A172 (cell line): ENCODE data around the gene PALM3. TPM values are rescaled to one million over a fixed set of nuclear protein-coding genes. Genes with fewer than 3 reads are reported as not detected.
"Not testable (repeated sequence)": the region's sequence is repeated elsewhere in the genome, so short reads cannot be mapped to it uniquely, and the experiment has no call there.

Experiments used
- DNase-seq: peaks from one replicate; pipeline ENCODE4 v3.0.0-alpha.2; 2015; ENCODE audit warnings: low spot score
- total RNA-seq: library from RNA; depleted of rRNA; stranded (reverse); fragments of >200 nt; shearing (Covaris generic); gene quantifications from 2 replicates; pipeline ENCODE4 v1.2.3, GENCODE V29; 2014

The PALM3 gene
- total RNA-seq, 1 experiment from 2014 or later = 6.2 TPM

DNA sequence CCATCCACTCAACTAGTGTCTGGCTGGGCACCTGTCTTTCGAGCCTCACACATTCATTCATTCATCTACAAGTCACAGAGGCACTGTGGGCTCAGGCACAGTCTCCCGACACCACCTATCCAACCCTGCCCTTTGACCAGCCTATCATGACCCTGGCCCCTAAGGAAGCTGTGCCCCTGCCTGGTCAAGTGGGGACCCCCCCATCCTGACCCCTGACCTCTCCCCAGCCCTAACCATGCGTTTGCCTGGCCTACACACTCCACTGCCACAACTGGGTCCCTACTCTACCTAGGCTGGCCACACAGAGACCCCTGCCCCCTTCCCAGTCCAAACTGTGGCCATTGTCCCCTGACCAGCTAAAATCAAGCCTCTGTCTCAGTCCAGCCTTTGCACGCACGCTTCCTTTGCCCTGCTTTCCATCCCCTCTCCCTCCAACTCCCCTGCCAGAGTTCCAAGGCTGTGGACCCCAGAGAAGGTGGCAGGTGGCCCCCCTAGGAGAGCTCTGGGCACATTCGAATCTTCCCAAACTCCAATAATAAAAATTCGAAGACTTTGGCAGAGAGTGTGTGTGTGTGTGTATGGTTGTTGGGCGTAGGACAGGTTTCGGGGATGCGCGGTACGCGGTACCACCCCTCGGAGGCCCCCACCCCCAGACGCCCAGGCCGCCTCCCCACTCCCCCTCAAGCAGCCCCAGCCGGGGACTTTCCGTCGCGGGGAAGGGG is 30.7 kb downstream of the PALM3 start:
- DNase-seq = no peak

DNA sequence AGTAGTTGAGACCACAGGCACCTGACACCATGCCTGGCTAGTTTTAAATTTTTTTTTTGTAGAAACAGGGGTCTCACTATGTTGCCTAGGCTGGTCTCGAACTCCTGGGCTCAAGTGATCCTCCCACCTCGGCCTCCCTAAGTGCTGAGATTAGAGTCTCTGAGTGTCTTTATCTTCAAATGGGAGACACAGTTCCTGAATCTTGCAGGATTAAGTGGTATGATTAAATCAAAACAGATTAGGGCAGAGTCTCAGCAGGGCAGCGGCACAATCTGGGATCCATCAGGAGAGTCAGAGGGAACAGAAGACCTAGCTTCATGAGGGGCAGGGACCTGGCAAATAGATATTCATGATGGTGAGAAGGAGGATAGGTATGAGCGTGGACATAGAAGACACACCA is 33.0 kb downstream of the PALM3 start:
- no peak for DNase-seq

DNA sequence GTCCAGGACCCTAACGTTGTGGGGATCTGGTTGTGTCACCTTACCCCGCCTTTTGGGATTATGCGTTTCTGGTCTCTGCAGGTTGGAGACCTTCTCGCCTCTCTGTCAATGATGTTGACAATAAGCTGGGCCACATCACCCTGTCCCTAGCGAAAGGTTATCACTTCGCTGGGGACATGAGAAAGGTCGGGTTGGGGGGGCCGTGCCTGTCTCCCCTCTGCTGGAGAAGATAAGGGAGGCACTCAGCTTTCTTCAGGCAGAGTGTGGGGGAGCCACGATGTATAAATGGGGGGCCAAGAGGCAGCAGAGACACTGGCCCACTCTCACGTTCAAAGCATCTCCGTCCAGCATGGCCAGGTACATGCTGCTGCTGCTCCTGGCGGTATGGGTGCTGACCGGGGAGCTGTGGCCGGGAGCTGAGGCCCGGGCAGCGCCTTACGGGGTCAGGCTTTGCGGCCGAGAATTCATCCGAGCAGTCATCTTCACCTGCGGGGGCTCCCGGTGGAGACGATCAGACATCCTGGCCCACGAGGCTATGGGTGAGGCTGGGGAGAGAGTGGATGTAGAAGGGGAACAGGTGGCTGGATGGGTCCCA is 33.9 kb downstream of the PALM3 start, which contains the start of gene RLN3:
Gene RLN3 (plus strand): TSS at position 293 of the 595 bp plus-strand sequence. CDS start 57 bp downstream, at position 350.
- DNase-seq = no peak

DNA sequence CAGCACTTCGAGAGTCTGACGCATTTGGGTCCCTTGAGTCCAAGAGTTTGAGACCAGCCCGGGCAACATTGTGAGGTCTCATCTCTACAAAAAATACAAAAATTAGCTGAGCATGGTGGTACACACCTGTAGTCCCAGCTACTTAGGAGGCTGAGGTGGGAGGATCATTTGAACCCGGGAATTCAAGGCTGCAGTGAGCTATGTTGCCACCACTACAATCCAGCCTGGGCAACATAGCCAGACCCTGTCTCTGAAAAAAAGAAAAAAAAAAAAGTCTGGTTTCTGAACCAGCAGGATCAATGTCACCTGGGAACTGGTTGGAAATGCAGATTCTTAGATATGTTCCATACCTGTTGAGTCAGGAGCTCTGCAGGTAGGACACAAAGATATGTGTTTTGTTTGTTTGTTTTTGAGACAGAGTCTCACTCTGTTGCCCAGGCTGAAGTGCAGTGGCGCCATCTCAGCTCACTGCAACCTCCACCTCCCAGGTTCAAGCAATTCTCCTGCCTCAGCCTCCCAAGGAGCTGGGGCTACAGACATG is 35.2 kb downstream of the PALM3 start:
- not testable (repeated sequence) for DNase-seq

DNA sequence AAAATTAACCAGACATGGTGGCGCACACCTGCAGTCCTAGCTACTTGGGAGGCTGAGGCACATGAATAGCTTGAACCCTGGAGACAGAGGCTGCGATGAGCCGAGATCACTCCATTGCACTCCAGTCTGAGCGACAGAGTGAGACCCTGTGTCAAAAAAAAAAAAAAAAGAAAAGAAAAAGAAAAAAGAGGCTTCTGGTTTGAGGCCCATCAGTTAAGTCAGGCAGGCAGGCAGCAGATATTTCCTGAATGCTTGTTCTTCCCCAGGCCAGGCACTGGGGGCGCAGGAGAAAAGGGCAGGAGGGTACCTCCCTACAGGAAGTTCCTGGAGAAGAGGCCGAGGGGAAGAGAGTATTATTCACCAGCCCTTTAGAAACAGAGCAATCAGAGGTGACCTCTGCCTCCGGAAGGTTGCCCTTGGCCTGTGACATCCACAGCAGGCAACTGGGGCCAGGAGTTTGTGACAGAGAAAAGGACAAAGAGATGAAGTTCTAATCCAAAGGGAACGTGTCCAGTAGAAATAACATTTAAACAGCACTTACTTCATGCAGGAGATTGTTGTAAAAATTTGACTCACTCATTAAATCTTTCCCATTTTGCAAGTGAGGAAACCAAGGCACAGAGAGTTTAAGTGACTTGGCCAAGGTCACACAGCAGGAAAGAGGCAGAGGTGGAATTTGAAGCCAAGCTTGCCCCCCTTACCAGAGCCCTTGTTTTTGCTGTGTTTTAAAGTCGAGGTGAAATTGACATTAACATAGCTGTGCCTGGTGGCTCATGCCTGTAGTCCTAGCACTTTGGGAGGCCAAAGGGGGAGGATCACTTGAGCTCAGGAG is 38.3 kb downstream of the PALM3 start:
- peak; percentile 69 for DNase-seq

DNA sequence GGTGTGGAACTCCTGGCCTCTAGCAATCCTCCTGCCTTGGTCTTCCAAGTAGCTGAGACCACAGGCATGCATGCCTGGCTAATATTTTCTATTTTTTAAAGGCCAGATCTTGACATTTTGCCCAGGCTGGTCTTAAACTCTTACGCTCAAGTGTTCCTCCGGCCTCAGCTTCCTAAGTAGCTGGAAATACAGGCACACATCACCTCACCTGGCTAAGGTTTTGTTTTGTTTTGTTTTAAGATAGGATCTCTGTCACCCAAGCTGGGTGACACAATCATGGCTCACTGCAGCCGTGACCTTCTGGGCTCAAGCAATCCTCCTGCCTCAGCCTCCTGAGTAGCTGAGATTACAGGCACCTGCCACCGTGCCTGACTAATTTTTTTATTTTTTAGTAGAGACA is 39.4 kb downstream of the PALM3 start:
- no peak for DNase-seq

DNA sequence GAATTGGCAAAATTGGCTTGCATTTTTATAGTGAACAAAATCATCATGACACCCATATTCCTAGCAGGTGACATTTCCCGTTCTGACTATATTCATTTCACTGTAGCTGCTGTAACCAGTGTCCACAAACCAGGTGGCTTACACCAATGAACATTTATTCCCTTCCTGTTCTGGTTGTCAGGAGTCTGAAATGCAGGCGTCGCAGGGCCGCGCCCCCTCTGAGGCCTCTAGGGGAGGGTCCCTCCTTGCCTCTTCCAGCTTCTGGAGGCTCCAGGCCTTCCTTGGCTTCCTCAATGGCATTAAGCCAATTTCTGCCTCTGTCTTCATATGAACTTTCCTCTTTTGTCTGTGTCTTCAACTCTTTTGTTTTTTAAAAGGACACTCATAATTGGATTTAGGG is 40.4 kb downstream of the PALM3 start:
- no peak for DNase-seq

DNA sequence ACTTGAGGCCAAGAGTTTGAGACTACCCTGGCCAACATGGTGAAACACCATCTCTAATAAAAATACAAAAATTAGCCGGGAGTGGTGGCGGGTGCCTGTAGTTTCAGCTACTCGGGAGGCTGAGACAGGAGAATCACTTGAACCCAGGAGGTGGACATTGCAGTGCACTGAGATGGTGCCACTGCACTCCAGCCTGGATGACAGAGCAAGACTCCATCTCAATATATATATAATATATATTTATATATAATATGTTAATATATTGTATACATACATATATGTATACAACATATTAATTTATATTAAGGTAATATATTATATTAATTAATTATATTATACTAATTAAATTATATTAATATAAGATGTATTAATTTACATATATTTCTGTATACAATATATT is 42.1 kb downstream of the PALM3 start:
- not testable (repeated sequence) for DNase-seq

DNA sequence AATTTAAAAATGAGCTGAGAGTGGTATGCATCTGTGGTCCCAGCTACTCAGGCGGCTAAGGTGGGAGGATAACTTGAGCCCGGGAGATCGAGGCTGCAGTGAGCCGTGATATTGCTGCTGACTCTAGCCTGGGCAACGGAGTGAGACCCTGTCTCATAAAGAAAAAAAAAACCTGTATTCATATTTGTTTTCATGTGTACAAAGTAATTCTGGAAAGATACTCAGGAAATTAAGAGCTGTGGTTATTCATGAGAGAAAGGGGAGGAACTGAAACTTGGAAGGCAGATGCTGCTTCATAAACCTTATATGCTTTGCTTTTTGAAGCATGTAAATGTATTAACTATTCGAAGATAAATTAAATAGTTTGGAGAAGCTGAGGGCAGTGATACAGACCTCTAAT is 42.8 kb downstream of the PALM3 start:
- no peak for DNase-seq

DNA sequence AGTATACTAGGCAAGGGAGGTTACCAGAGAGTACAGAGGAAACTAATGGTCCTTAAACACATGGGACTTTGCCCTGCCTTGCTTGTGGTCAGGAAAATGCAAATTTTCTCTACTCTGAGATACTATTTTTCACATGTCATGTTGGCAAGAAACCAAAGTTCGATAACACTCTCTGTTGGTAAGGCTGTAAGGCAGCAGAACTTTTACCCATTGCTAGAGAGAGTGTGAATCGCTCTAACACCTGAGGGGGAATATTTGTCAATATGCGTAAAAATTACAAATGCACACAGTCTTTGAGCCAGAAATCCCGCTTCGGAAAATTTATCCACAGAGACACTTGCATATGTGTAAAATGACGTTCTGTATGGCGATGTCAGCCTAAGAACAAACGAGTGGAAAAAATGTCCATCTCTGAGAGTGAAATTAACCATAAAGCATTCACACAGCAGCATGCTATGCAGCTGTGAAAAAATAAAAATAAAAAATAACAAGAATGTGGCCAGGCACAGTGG is 46.3 kb downstream of the PALM3 start:
- no peak for DNase-seq

DNA sequence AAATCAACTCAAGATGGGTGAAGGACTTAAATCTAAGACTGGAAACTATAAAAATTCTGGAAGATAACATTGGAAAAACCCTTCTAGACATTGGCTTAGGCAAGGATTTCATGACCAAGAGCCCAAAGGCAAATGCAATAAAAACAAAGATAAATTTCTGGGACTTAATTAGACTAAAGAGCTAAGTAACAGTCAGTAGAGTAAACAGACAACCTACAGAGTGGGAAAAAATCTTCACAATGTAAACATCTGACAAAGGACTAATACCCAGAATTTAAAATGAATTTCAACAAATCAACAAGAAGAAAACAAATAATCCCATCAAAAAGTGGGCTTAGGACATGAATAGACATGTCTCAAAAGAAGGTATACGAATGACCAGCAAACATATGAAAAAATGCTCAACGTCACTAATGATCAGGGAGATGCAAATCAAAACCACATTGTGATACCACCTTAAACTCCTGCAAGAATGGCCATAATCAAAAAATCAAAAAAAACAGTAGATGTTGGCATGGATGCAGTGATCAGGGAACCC is 49.4 kb downstream of the PALM3 start:
- DNase-seq = no peak

DNA sequence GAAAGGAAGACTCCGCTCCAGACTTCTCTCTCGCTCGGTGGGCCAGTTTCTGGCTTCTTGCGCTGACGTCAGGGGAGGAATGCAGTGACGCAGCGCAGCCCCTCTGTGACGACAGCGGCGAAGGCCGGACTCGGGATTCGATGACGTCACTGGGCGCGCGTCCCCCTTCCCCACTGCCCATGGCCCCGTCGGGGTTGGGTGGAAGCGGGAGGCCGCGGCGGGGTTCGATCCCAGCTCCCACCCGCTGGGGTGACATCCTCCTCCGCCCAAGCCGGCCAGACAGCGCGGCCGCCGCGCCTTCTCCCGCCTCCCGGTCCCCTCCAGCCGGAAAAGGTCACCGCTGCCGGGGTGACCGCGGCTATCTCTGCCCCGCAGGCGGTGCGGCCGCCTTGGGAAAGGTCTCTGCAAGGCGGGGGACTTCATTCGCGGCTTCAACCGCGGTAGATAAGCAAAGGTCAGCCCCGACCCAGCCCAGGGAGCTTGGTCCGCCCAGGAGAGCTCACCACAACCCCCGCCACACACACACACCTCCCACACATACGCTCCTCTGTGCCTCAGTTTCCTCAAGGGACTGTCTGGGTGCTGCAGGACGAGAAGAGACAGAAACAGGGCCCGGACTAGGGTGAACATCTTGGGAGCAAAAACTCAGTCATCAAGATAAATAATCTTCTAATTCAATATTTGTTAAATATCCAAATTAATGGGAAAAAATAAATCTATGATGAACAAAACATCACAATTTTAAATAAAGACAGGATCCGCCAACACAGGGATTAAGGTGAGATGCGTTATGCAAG is 54.9 kb downstream of the PALM3 start:
- no peak for DNase-seq

DNA sequence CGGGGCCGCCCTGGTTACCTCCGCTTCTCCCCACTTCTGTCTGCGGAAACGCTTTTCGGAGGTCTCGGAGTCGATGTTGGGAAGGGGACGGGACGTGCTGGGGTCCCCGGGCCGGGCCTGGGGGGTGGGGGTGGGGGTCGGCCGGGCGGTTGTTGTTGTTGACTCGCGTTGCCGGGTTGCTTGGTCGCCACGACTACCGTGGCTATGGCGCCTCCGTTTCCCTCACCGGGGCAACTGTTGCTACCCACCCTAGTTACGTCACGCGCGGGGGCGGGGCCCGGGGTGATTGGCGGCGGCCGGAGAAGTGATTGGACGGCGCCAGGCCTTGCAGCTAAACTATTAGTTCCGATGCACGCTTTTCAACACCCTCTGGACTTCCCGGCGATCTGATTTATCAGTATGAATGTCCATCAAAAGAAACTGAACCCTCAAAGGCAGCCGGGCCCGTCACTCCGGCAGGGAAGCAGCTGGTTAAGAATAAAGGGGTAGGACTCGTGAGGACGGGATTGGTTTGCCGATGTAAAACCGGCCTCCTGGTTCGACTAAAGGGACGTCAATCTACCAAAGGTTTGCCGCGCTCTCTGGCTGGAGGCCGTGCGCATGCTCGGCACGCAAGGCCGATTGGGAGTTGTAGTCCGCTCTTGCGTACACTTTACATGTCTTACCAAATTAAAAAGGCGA is 55.7 kb downstream of the PALM3 start, which contains the start of gene RFX1:
Gene RFX1 (minus strand): TSS at position 236 of the 681 bp plus-strand sequence. CDS start 12,477 bp downstream, outside the sequence.
- peak; percentile 100 for DNase-seq

DNA sequence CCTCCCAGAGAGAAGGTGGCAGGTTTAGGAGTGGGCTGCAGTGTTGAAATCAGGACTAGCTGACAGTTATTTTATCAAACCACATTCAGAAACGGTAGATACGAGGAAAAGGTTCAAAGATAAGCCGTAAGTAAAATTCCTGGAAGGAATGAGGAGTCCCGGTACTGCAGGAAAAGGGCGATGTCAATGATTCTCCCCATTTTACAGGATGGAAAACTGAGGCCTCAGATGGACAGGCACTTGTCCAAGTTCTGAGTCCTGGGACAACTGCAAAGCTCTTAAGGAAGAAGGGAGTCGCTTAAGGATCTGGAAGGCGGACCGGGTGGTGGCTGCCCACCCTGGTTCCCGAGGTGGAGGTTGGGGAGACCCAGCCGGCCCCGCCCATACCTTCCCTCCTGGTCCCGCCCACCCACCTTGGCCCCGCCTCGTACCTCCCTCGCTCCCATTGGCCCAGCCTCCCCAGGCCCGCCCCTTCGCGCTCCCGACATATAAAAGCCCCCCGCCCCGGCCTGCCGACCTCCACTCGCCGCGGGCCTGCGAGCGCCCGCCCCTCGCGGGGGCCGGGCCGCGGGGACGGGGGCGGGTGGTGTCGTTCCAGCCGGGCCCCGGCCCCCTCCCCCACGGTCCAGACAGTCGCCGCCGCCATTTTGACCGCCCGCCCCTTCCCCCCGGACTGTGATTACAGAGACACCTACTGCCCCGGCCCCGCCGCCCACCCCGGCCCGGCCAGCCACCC is 56.4 kb downstream of the PALM3 start:
- DNase-seq = peak; percentile 70

DNA sequence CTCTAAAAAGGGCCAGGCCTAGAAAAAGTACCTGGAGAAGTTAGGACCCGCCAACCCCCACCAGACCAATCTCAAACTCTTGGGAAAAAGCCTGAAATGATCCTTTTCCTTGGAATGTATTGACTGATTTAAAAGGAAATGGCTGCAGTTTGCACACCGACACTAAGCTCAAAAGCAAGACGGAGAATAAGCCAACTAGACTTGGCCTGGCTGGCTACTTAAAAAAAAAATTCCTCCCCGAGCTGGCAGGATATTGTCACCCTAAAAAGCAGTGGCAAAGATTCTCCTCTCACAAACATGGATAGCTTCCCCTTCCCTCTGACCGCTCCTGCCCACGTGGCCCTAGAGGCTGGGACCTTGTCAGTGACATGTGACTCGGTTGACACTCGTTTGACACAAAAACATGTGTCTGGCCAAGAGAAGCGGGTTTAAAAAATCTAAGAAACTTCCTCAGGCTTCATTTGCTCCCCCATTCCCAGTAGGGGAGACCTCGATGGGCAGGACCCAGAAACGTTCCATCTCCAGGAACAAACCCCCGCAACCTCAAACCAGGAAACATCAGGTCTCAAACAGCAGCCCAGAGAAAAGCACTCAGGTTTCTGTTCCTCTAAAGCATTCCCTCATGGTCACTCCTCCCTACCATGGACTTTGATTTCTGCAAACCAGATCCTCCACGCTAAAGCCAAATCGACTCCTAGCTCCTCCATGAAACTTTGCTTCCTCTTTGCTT is 57.1 kb downstream of the PALM3 start:
- DNase-seq = no peak
